ENCODE results near the gene NUDT17. TPM values are rescaled to one million over a fixed set of nuclear protein-coding genes. Genes with fewer than 3 reads are reported as not detected.
A peak's percentile ranks its signal among the peaks of the same experiment; 100 is the strongest.

NUDT17 gene
- total and polyA plus RNA-seq, 9 of the 15 experiments (the other 6 are each of a cell fraction or from before 2014, with no cell fraction given), result 2.1 to 10.0 (median 6.1) TPM

DNA sequence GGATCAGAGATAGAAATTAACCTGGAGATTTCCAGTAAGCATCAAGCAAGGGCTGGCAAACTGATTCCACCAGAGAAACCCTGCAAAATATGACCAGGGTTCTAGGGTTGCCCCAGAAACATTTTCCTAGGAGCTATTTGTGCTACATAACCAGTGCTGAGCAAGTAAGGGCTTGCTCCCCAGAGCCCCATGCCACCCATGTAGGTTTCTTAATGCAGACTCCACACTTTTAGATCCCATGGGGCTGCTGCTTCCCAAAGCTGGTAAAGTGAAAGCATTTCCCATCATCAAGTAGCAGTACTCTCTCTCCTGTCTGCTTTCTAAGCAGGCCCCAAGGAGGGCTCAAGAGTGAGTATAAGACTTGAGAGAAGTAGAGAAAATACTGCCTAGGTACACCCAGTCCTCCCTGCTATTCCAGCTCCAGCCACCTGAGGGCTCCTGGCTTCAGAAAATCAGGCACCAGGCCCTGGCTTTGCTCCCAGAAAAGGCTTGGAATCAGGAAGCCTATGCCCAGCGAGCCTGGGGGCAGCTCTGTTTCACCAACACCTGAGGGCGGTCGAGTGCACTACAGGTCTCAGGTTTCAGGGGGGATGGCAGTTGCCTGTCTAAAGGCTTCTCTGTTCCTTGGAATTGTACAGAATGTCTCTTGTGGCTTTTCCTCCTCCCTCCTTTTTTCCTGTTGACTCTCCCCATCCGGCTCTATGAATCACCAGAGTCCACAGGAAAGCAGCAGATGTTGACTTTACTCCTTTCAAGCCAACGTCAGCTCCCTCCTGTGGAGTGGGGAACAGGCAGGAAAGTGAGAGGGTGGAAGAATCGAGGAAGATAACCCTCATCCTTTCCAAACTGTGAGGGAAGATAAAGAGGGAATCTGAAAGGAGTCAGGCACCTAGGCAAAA, 46.4 kb downstream of the NUDT17 start (continued):
- TF ChIP-seq, protein P1, sequence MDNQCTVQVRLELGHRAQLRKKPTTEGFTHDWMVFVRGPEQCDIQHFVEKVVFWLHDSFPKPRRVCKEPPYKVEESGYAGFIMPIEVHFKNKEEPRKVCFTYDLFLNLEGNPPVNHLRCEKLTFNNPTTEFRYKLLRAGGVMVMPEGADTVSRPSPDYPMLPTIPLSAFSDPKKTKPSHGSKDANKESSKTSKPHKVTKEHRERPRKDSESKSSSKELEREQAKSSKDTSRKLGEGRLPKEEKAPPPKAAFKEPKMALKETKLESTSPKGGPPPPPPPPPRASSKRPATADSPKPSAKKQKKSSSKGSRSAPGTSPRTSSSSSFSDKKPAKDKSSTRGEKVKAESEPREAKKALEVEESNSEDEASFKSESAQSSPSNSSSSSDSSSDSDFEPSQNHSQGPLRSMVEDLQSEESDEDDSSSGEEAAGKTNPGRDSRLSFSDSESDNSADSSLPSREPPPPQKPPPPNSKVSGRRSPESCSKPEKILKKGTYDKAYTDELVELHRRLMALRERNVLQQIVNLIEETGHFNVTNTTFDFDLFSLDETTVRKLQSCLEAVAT (IDR thresholded peaks at IDR 0.05), result peak in 1 of 2 experiments; percentile 9; a peak in 1 of 4 replicates
- TF ChIP-seq, protein P2, sequence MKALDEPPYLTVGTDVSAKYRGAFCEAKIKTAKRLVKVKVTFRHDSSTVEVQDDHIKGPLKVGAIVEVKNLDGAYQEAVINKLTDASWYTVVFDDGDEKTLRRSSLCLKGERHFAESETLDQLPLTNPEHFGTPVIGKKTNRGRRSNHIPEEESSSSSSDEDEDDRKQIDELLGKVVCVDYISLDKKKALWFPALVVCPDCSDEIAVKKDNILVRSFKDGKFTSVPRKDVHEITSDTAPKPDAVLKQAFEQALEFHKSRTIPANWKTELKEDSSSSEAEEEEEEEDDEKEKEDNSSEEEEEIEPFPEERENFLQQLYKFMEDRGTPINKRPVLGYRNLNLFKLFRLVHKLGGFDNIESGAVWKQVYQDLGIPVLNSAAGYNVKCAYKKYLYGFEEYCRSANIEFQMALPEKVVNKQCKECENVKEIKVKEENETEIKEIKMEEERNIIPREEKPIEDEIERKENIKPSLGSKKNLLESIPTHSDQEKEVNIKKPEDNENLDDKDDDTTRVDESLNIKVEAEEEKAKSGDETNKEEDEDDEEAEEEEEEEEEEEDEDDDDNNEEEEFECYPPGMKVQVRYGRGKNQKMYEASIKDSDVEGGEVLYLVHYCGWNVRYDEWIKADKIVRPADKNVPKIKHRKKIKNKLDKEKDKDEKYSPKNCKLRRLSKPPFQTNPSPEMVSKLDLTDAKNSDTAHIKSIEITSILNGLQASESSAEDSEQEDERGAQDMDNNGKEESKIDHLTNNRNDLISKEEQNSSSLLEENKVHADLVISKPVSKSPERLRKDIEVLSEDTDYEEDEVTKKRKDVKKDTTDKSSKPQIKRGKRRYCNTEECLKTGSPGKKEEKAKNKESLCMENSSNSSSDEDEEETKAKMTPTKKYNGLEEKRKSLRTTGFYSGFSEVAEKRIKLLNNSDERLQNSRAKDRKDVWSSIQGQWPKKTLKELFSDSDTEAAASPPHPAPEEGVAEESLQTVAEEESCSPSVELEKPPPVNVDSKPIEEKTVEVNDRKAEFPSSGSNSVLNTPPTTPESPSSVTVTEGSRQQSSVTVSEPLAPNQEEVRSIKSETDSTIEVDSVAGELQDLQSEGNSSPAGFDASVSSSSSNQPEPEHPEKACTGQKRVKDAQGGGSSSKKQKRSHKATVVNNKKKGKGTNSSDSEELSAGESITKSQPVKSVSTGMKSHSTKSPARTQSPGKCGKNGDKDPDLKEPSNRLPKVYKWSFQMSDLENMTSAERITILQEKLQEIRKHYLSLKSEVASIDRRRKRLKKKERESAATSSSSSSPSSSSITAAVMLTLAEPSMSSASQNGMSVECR (CRISPR knock-in tag; IDR thresholded peaks at IDR 0.05), result no peak
- TF ChIP-seq, protein P3, sequence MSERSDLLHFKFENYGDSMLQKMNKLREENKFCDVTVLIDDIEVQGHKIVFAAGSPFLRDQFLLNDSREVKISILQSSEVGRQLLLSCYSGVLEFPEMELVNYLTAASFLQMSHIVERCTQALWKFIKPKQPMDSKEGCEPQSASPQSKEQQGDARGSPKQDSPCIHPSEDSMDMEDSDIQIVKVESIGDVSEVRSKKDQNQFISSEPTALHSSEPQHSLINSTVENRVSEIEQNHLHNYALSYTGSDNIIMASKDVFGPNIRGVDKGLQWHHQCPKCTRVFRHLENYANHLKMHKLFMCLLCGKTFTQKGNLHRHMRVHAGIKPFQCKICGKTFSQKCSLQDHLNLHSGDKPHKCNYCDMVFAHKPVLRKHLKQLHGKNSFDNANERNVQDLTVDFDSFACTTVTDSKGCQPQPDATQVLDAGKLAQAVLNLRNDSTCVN (CRISPR knock-in tag; IDR thresholded peaks at IDR 0.05), result no peak
- TF ChIP-seq SRSF9 (IDR thresholded peaks at IDR 0.05; ENCODE audit: borderline replicate concordance, low read depth, low read length), result no peak
- TF ChIP-seq ARID1B (IDR thresholded peaks at IDR 0.05), result no peak; the same call in 1 of the 2 replicates
- TF ChIP-seq MTA3 (IDR thresholded peaks at IDR 0.05; ENCODE audit: borderline replicate concordance), result 0 out of 2 replicates have a peak, but pooled peaks have one; percentile 63
- TF ChIP-seq ZNF197 (CRISPR knock-in tag; IDR thresholded peaks at IDR 0.05; ENCODE audit: low read depth), result no peak
- 0 out of 2 replicates have a peak, but pooled peaks have one; percentile 31 for TF ChIP-seq DMBX1 (CRISPR knock-in tag; IDR thresholded peaks at IDR 0.05; ENCODE audit: borderline replicate concordance)
- no peak for TF ChIP-seq TBL1XR1 (IDR thresholded peaks at IDR 0.05; ENCODE audit: low read length in 2 of 2)
- TF ChIP-seq NELFE (IDR thresholded peaks at IDR 0.05; ENCODE audit: insufficient read depth, insufficient read length), result no peak
- no peak for TF ChIP-seq SRSF3 (IDR thresholded peaks at IDR 0.05; ENCODE audit: insufficient read depth, low read length)
- TF ChIP-seq ZNF384 (IDR thresholded peaks at IDR 0.05; ENCODE audit: low read depth, low read length), result no peak
- TF ChIP-seq, protein P4, sequence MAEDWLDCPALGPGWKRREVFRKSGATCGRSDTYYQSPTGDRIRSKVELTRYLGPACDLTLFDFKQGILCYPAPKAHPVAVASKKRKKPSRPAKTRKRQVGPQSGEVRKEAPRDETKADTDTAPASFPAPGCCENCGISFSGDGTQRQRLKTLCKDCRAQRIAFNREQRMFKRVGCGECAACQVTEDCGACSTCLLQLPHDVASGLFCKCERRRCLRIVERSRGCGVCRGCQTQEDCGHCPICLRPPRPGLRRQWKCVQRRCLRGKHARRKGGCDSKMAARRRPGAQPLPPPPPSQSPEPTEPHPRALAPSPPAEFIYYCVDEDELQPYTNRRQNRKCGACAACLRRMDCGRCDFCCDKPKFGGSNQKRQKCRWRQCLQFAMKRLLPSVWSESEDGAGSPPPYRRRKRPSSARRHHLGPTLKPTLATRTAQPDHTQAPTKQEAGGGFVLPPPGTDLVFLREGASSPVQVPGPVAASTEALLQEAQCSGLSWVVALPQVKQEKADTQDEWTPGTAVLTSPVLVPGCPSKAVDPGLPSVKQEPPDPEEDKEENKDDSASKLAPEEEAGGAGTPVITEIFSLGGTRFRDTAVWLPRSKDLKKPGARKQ (CRISPR knock-in tag; IDR thresholded peaks at IDR 0.05), result no peak
- no peak for TF ChIP-seq SIN3A (IDR thresholded peaks at IDR 0.05; ENCODE audit: borderline replicate concordance in 2 of 2, control insufficient read depth in 1 of 2, low read depth in 2 of 2, low read length in 2 of 2)
- TF ChIP-seq RBBP5 (IDR thresholded peaks at IDR 0.05; ENCODE audit: borderline replicate concordance, insufficient read depth, low read length, poor library complexity, severe bottlenecking), result peak; percentile 35
